Activated naive CD4-positive, alpha-beta T cell treated with anti-CD3 and anti-CD28 coated beads, Interleukin-2, amount 50 U/mL, for 16 hours (primary cell): ENCODE measurements around the gene CCR2.

Source experiments
- DNase-seq: peaks from one replicate; pipeline ENCODE4 v3.0.0-alpha.2; 2020

The CCR2 gene

GRCh38 chr3:46405301-46406019 lies 51.5 kb downstream of the CCR2 start:
- no peak for DNase-seq

GRCh38 chr3:46406443-46406787 lies 52.5 kb downstream of the CCR2 start:
- no peak for DNase-seq

- no peak for DNase-seq
These were observed 53.1 kb downstream of the CCR2 start, which contains the start of the genes CCR5AS and CCRL2 for GRCh38 chr3:46406788-46407611. CCR5AS (minus strand) TSS chr3:46407066. CCRL2 (plus strand) TSS chr3:46407259; CDS start chr3:46408080, 821 bp downstream.

- DNase-seq = no peak
These were observed 54.1 kb downstream of the CCR2 start for GRCh38 chr3:46407970-46408369.

- no peak for DNase-seq
These were observed 54.9 kb downstream of the CCR2 start for GRCh38 chr3:46408853-46409252.

- DNase-seq = no peak
These were observed 56.0 kb downstream of the CCR2 start for GRCh38 chr3:46409739-46410489.
